SK-N-MC (cell line): ENCODE data around the gene MXRA7.

Experiments used
- EZH2 ChIP-seq: fragments of 200-600 bp; sonication (generic); IDR thresholded peaks from one replicate; pipeline ENCODE4 v1.6.1; 2017; ENCODE audit warnings: antibody characterized with exemption
- POLR2AphosphoS5 ChIP-seq: IDR thresholded peaks from 2 replicates; pipeline ENCODE4 v1.6.1; 2012; ENCODE audit warnings: mild to moderate bottlenecking, low read depth, low read length, borderline replicate concordance

DNA sequence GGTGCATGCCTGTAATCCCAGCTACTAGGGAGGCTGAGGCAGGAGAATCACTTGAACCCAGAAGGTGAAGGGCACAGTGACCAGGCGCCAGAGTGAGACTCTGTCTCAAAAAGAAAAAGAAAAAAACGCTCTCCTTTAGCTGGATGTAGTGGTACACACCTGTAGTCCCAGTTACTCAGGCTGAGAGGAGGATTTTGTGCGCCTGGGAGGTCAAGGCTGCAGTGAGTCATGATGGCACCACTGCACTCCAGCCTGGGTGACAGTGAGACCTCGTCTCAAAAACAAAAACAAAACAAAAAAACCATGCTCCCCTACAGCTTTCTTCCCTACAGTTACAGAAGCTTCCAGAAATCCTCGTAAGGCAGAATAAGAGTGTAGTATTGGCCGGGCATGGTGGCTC, 34.1 kb downstream of the MXRA7 start:
- no peak for TF ChIP-seq POLR2AphosphoS5
- no peak for TF ChIP-seq EZH2
